Activated CD4-positive, alpha-beta memory T cell treated with anti-CD3 and anti-CD28 coated beads for 36 hours (primary cell): Measurements from ENCODE around the gene DLL3. TPM values are rescaled to one million over a fixed set of nuclear protein-coding genes. Genes with fewer than 3 reads are reported as not detected.
A peak's percentile ranks its signal among the peaks of the same experiment; 100 is the strongest.
"Not testable (repeated sequence)": the region's sequence is repeated elsewhere in the genome, so short reads cannot be mapped to it uniquely, and the experiment has no call there.

Experiments used
- CTCF ChIA-PET: fragments of 350-600 bp; sonication (Branson Sonifier 250); formaldehyde crosslinking; loops from one replicate; lab custom pipeline; 2021; ENCODE audit warnings: antibody characterized with exemption, inconsistent platforms; lab: Charles Lee
- POLR2A ChIA-PET: fragments of 350-600 bp; sonication (Branson Sonifier 250); formaldehyde crosslinking; loops from one replicate; lab custom pipeline; 2021; ENCODE audit warnings: antibody characterized with exemption; lab: Charles Lee
- DNase-seq: peaks from one replicate; pipeline ENCODE4 v3.0.0-alpha.2; 2020
- H3K27ac Mint-ChIP-seq: one replicate; pipeline ENCODE4 v1.8.0; 2021; ENCODE audit warnings: mixed read lengths
- H3K27me3 Mint-ChIP-seq: one replicate; pipeline ENCODE4 v1.8.0; 2021; ENCODE audit warnings: mixed read lengths
- H3K36me3 Mint-ChIP-seq: one replicate; pipeline ENCODE4 v1.8.0; 2021; ENCODE audit warnings: mixed read lengths
- H3K4me1 Mint-ChIP-seq: one replicate; pipeline ENCODE4 v1.8.0; 2021; ENCODE audit warnings: low read depth, mixed read lengths
- H3K4me3 Mint-ChIP-seq: one replicate; pipeline ENCODE4 v1.8.0; 2021; ENCODE audit warnings: mild to moderate bottlenecking, mixed read lengths
- H3K9me3 Mint-ChIP-seq: one replicate; pipeline ENCODE4 v1.8.0; 2021; ENCODE audit warnings: mixed read lengths
- intact Hi-C: fragments of 100-400 bp; cut with micrococcal nuclease; formaldehyde crosslinking; loops from one replicate; pipeline ENCODE4 v1.15.1; 2023
- total RNA-seq, 2 experiments: library from RNA; stranded (reverse); gene quantifications; one replicate each; pipeline ENCODE4 v1.2.3, GENCODE V29; 2021

The DLL3 gene
- total RNA-seq, 2 experiments from 2014 or later: 0.67 to 0.80 TPM

GRCh38 chr19:39471756-39472536 is 26.8 kb upstream of the DLL3 start:
- Mint-ChIP-seq H3K4me1 (peaks cover 25% of the 10 kb centered on the region), H3K27ac (peak overlapping the region; percentile 23), H3K27me3 (no peaks in the 10 kb centered on the region), H3K4me3 (no peak overlapping the region), H3K36me3 (peaks cover 61% of the 10 kb centered on the region), H3K9me3 (no peaks in the 10 kb centered on the region)
- intact Hi-C loops: loop anchor here (5.0 kb wide), 1 partner anchor 60 kb away; the partner anchor contains the start of gene EID2B
- ChIA-PET CTCF (no interaction called here), POLR2A (no interaction called here)
- DNase-seq: no peak

DNA sequence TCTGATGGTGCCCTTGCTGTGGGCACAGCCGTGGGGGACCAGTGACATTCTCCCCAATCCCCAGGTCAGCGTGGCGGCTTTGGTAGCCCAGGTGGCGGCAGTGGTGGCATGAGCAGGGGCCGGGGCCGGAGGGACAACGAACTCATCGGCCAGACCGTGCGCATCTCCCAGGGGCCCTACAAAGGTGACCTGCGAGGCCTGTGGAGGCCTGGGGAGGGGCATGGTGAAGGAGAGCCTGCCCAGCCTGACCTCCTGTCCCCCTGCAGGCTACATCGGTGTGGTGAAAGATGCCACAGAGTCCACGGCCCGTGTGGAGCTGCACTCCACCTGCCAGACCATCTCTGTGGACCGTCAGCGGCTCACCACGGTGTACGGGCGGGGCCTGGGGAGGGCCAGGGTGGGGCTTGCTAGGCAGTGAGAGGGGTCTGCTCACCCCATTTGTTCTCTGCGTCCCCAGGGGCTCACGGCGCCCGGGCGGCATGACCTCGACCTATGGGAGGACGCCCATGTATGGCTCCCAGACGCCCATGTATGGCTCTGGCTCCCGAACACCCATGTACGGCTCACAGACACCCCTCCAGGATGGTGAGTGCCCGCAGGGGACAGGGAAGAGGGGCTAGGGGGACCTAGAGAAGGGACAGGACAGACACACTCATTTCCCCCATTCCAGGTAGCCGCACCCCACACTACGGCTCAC is 25.9 kb upstream of the DLL3 start:
- CTCF ChIA-PET: interaction anchor here (2.2 to 4.6 kb wide), 3 partner anchors 13 to 59 kb away, joined by 21 to 43 read pairs (median 25); partner anchors contain the start of gene EID2B
- H3K27me3 Mint-ChIP-seq: no peaks in the 10 kb centered on the region
- peaks cover 60% of the 10 kb centered on the region for H3K36me3 Mint-ChIP-seq

GRCh38 chr19:39473443-39473960 is 25.2 kb upstream of the DLL3 start:
- no peak for DNase-seq
- POLR2A ChIA-PET: no interaction called here
- no peaks in the 10 kb centered on the region for H3K9me3 Mint-ChIP-seq
- H3K27me3 Mint-ChIP-seq: no peaks in the 10 kb centered on the region
- intact Hi-C loops: loop anchor here (5.0 kb wide), 1 partner anchor 59 kb away; the partner anchor contains the start of gene EID2B
- no peak overlapping the region for H3K27ac Mint-ChIP-seq
- H3K4me3 Mint-ChIP-seq: no peak overlapping the region
- peaks cover 25% of the 10 kb centered on the region for H3K4me1 Mint-ChIP-seq
- H3K36me3 Mint-ChIP-seq: peaks cover 55% of the 10 kb centered on the region
- CTCF ChIA-PET: interaction anchor here (0.6 to 4.6 kb wide), 19 partner anchors 8 to 573 kb away, joined by 3 to 43 read pairs (median 6); partner anchors contain the start of genes EID2, EID2B, RPS16 and SUPT5H

More for the DNA sequence above, 25.9 kb upstream of the DLL3 start:
- H3K4me3 Mint-ChIP-seq: no peak overlapping the region
- POLR2A ChIA-PET: no interaction called here
- H3K4me1 Mint-ChIP-seq: peaks cover 25% of the 10 kb centered on the region
- no peak overlapping the region for H3K27ac Mint-ChIP-seq
- intact Hi-C loops: loop anchor here (5.0 kb wide), 1 partner anchor 59 kb away; the partner anchor contains the start of gene EID2B
- DNase-seq: no peak
- no peaks in the 10 kb centered on the region for H3K9me3 Mint-ChIP-seq

- CTCF ChIA-PET: interaction anchor here (0.6 to 4.6 kb wide), 25 partner anchors 9 to 574 kb away, joined by 3 to 43 read pairs (median 6); partner anchors contain the start of genes DLL3, EID2, EID2B and RPS16
- intact Hi-C loops: loop anchor here (5.0 kb wide), 1 partner anchor 58 kb away; the partner anchor contains the start of gene EID2B
- Mint-ChIP-seq H3K36me3 (peaks cover 48% of the 10 kb centered on the region), H3K4me3 (no peak overlapping the region), H3K27me3 (no peaks in the 10 kb centered on the region), H3K27ac (no peak overlapping the region), H3K4me1 (peaks cover 25% of the 10 kb centered on the region), H3K9me3 (no peaks in the 10 kb centered on the region)
- POLR2A ChIA-PET: no interaction called here
- DNase-seq: peak; percentile 76
Observed at GRCh38 chr19:39474139-39474620, 24.6 kb upstream of the DLL3 start.

DNA sequence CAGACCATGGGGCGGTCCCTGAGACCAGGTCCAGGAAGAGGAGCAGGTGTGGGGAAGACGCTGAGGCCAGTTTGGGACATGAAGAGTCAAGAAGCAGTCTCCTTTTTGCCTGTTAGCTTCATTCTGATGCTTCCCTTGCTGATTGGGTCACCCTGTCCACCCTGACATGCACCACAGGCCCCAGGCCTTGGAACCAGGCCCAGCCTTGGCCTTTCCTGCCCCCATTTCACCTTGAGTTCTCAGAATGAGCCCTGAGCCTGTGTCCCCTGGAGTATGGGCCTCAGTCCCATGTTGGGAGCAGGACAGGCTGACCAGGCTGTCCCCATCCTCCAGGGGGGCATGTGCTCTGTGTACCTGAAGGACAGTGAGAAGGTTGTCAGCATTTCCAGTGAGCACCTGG is 23.0 kb upstream of the DLL3 start:
- ChIA-PET POLR2A (no interaction called here), CTCF (interaction anchor here (1.3 to 4.6 kb wide), 6 partner anchors 12 to 57 kb away, joined by 3 to 43 read pairs (median 7); partner anchors contain the start of genes DLL3 and EID2B)
- Mint-ChIP-seq H3K4me1 (peaks cover 22% of the 10 kb centered on the region), H3K9me3 (no peaks in the 10 kb centered on the region), H3K36me3 (peaks cover 36% of the 10 kb centered on the region), H3K4me3 (no peak overlapping the region), H3K27ac (peak overlapping the region; percentile 33), H3K27me3 (no peaks in the 10 kb centered on the region)
- no peak for DNase-seq
- intact Hi-C loops: no loop called here

DNA sequence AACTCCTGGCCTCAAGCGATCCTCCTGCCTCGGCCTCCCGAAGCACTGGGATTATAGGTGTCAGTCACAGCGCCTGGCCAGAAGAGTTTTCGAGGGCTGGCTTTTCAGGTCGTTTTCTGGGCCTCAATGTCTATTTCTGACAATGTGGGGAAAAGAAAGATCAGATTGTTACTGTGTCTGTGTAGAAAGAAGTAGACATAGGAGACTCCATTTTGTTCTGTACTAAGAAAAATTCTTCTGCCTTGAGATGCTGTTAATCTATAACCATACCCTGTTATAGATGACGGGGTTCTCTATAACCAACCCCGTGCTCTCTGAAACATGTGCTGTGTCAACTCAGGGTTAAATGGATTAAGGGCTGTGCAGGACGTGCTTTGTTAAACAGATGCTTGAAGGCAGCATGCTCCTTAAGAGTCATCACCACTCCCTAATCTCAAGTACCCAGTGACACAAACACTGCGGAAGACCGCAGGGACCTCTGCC is 19.4 kb upstream of the DLL3 start:
- intact Hi-C loops, DNase-seq, H3K27me3 Mint-ChIP-seq, H3K9me3 Mint-ChIP-seq, POLR2A ChIA-PET, CTCF ChIA-PET: not testable (repeated sequence)
- Mint-ChIP-seq H3K27ac (peak overlapping the region; percentile 78), H3K36me3 (peaks cover 29% of the 10 kb centered on the region), H3K4me3 (peak overlapping the region; percentile 82), H3K4me1 (peaks cover 25% of the 10 kb centered on the region)

DNA sequence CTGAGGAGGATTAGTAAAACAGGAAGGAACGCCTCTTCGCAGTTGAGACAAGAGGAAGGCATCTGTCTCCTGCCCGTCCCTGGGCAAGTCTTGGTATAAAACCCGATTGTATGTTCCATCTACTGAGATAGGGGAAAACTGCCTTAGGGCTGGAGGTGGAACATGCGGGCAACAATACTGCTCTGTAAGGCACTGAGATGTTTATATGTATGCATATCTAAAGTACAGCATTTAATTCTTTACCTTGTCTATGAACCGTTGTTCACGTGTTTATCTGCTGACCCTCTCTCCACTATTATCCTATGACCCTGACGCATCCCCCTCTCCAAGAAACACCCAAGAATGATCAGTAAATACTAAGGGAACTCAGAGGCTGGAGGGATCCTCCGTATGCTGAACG is 18.8 kb upstream of the DLL3 start:
- POLR2A ChIA-PET: interaction anchor here (0.6 to 1.2 kb wide), 3 partner anchors 16 to 44 kb away, joined by 3 to 11 read pairs (median 3); partner anchors contain the start of gene RPS16
- Mint-ChIP-seq H3K4me1 (peaks cover 25% of the 10 kb centered on the region), H3K27me3 (no peaks in the 10 kb centered on the region), H3K9me3 (no peaks in the 10 kb centered on the region), H3K4me3 (peak overlapping the region; percentile 82), H3K27ac (peak overlapping the region; percentile 78), H3K36me3 (peaks cover 23% of the 10 kb centered on the region)
- no peak for DNase-seq
- intact Hi-C loops: loop anchor here (2.0 kb wide), 2 partner anchors 35 to 53 kb away; partner anchors contain the start of genes EID2B and SUPT5H
- CTCF ChIA-PET: interaction anchor here (1.2 kb wide), 1 partner anchor 23 kb away, joined by 4 read pairs; no protein-coding TSS in a partner anchor

DNA sequence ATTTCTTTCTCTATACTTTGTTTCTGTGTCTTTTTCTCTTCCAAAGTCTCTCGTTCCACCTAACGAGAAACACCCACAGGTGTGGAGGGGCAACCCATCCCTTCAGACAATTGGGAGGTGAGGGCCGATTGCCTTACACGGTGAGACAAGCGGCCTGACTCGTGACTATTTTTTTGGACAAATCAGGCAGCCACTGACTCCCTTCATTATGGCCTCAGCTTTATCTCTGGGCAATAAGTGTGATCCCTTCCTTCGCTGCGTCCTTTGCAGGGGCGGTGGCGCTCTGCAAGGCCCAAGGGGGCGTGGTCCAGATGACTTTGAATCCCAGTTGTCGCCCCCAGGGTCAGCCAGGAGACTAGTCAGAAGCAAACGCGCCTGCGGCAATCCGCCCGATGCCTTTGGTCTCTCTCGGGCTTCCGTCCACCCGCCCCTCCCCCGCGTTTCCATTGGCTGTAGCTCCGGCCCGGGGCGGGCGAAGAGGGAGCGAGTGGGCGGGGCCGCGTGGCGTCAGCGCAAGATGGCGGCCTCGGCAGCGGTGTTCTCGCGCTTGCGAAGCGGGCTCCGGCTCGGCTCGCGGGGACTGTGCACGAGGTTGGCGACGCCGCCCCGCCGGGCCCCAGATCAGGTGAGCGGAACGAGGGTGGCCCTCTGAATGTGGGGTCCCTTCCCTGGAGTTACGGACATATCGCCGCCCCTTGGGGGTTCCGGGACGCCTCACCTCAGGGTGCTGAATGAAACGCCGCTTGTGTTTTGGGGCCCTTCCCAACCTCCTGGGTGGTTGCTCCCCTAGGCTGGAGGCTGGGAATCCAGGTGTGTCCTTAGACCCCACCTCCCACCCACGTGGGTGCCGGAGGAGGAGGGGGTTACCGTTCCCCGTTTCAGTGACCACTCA is 18.2 kb upstream of the DLL3 start, which contains the start of gene TIMM50:
TIMM50 (plus strand) TSS at position 502 of the 892 bp plus-strand sequence; CDS start at position 518, 16 bp downstream.
- intact Hi-C loops: loop anchor here (2.0 kb wide), 2 partner anchors 36 to 52 kb away; partner anchors contain the start of genes EID2B and SUPT5H
- Mint-ChIP-seq H3K27ac (peak within 1 kb of the TSS; percentile 78), H3K4me3 (peak within 1 kb of the TSS; percentile 82), H3K9me3 (no peaks in the 10 kb centered on the region), H3K36me3 (peaks cover 23% of the 10 kb centered on the region), H3K27me3 (no peaks in the 10 kb centered on the region), H3K4me1 (peaks cover 25% of the 10 kb centered on the region)
- ChIA-PET CTCF (interaction anchor here (1.2 kb wide), 1 partner anchor 22 kb away, joined by 4 read pairs; no protein-coding TSS in a partner anchor), POLR2A (interaction anchor here (0.6 to 1.2 kb wide), 4 partner anchors 17 to 48 kb away, joined by 3 to 11 read pairs (median 3); partner anchors contain the start of gene RPS16)
- peak; percentile 98 for DNase-seq

GRCh38 chr19:39481229-39481545 is 17.6 kb upstream of the DLL3 start:
- DNase-seq: no peak
- POLR2A ChIA-PET: interaction anchor here (1.2 kb wide), 2 partner anchors 46 to 49 kb away, joined by 3 to 11 read pairs; partner anchors contain the start of gene RPS16
- H3K9me3 Mint-ChIP-seq: no peaks in the 10 kb centered on the region
- peak overlapping the region; percentile 82 for H3K4me3 Mint-ChIP-seq
- peaks cover 25% of the 10 kb centered on the region for H3K4me1 Mint-ChIP-seq
- intact Hi-C loops: loop anchor here (2.0 kb wide), 2 partner anchors 36 to 52 kb away; partner anchors contain the start of genes EID2B and SUPT5H
- no peaks in the 10 kb centered on the region for H3K27me3 Mint-ChIP-seq
- peak overlapping the region; percentile 78 for H3K27ac Mint-ChIP-seq
- CTCF ChIA-PET: interaction anchor here (1.2 kb wide), 1 partner anchor 22 kb away, joined by 4 read pairs; no protein-coding TSS in a partner anchor
- peaks cover 22% of the 10 kb centered on the region for H3K36me3 Mint-ChIP-seq

DNA sequence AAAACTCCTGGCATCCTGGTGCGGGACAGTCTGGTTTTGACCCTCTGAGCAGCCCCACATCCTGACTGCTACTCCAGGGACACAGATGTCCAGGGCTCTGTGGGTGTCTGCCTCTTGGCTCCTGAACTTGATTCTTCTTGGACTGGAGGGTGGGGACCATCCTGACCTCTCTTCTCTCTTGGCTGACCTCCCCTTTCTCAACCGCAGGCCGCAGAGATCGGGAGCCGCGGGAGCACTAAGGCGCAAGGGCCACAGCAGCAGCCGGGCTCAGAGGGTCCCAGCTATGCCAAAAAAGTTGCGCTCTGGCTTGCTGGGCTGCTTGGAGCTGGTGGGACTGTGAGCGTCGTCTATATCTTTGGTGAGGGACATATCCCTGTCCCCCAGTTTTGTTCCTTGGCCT is 17.1 kb upstream of the DLL3 start:
- H3K4me1 Mint-ChIP-seq: peaks cover 25% of the 10 kb centered on the region
- POLR2A ChIA-PET: interaction anchor here (1.2 kb wide), 1 partner anchor 49 kb away, joined by 3 read pairs; no protein-coding TSS in a partner anchor
- intact Hi-C loops: loop anchor here (2.0 kb wide), 2 partner anchors 37 to 51 kb away; partner anchors contain the start of genes EID2B and SUPT5H
- no peak for DNase-seq
- H3K9me3 Mint-ChIP-seq: no peaks in the 10 kb centered on the region
- peak overlapping the region; percentile 82 for H3K4me3 Mint-ChIP-seq
- peaks cover 22% of the 10 kb centered on the region for H3K36me3 Mint-ChIP-seq
- H3K27ac Mint-ChIP-seq: peak overlapping the region; percentile 78
- CTCF ChIA-PET: no interaction called here
- no peaks in the 10 kb centered on the region for H3K27me3 Mint-ChIP-seq
